HG02885 (cell line): Measurements from ENCODE around the gene CCDC69.

Source experiments
- ATAC-seq: cut with Tn5 transposase; IDR thresholded peaks from one replicate; pipeline ENCODE4 v1.9.1; 2021; ENCODE audit warnings: mild to moderate bottlenecking; ENCODE audit not compliant: unreplicated experiment, poor library complexity

CCDC69 gene

DNA sequence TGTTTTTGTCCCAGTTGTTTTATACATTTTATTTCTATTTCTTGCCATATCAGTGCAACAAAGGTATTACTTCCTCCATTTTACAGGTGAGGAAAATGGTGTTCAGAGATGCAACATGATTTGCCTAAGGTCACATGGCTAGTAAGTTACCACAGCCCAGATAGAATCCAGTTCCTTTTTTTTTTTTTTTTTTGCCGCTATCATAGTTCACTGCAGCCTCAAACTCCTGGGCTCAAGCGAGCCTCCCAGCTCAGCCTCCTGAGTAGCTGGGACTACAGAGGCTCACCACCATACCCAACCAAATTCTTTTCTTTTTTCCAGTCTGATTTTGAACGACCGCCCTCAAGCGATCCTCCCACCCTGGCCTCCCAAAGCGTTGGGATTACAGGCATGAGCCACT, 480 bp upstream of the CCDC69 start:
- no peak for ATAC-seq

DNA sequence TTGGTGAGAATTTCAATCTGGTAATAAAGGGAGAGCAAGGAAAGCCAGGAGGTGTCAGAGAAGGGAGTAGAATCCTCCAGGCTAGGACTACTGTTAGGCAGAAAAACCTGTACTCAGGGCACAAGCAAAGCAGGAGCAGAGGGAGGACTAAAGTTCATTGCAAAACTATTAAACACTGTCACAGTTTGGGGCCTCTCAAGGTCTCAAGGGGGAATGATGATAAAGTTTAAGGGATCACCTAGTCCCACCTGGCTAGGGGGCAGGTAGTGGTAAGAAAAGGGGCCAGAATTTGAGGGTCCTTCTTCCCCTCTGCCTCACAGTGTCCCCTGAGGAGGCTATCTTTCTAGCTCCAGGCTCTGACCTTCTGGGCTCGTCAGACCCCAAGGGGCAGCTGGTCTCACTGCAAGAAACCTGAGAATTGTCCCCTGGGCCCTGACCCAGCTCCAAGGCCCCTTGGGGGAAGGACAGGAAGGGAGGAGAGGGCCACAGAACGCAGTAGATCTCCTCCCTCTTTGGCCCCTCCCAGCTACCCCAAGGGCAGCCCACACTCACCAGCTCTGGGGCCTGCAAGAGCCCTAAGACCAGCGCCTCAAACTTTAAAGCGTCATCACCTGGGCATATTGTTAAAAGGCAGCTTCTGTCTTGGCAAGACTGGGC, 974 bp downstream of the CCDC69 start:
- ATAC-seq = peak; percentile 83

DNA sequence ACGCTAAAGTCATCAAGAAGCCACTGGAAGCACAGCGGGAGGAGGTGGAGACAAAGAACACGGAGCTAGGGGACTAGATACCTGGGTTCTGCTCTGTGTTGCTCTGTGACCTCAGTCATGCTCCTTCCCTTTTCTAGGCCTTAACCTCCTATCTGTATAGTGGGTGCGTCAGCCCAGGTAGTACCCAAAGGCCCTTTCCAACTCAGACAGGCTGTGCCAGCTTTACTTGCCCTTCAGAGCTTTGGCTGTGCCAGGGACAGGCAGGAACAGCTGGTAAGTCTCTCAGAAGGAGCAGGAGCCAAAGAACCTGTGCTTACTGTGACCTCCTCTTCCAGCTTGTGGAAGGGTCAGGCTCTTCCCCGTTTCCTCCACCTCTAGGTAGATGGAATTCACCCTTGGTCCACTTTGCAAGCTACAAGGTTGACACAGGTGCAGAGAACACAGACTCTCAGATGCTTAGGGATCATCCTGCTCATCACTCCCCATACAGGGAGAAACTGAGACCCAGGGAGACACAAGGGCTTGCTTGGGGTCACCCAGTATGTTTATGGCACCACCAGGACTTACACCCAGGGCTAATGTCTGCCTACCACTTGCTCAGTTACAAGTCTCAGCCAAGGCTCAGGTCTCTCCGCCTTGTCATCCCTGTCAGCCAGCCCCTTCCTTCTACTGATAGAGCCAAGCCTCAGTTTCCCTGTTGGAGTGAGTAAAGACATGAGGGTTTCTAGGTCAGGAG, 1.7 kb downstream of the CCDC69 start:
- ATAC-seq = no peak

DNA sequence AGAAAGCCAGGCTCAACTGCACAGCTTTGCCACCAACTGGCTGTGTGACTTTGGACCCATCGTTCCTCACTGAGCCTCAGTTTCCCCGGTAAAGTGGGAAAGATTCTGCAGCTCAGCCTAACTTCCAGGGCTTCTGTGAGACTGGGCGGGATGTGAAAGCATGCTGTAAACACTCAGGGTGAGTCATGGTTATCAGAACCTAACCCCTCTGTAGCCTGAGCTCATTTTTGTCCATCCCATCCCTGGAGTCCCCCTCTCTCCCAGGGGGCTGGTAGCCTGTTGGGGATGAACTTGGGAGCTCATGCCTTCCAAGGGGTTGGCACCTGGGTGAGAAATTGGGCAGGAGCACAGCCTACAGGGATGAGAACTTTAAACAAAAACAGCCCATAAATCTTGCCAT, 2.3 kb downstream of the CCDC69 start:
- no peak for ATAC-seq

DNA sequence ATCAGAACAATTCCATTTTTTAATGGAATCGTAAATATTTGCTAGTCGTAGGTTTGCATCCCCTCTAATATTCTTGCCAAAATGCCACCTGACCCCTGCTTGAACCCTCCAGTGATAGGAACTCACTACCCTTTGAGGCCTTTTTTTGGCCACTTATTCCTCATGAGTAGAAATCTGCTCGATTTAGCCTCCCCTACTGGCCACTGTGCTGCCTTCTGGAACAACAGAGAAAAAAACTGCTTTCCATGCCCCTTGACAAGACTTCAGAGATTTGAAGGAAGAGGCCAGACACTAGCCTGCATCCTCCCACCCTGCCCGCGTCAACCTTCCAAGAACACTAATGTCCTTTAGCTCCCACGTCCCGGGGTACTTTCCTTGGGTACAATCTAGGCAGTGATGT, 4.1 kb downstream of the CCDC69 start:
- ATAC-seq = no peak

DNA sequence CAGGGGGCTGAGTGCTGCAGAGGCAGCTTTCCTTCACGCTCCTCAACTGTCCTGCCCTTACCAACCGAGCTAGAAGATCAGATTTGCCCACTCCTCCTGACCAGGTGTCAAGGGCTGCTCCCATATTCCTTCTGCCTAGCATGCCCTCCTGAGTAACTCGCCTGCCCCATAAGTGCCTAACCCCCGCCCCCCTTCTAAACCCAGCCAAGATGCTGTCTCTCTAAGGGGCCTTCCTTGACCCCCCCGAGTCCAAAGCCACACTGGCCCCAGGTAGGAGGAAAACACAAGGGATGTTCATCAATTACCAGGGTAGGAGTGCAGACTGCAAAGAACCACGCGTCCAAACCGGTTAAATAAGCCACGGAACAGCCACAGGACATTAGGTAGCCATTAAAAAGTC, 4.8 kb downstream of the CCDC69 start:
- ATAC-seq = no peak

DNA sequence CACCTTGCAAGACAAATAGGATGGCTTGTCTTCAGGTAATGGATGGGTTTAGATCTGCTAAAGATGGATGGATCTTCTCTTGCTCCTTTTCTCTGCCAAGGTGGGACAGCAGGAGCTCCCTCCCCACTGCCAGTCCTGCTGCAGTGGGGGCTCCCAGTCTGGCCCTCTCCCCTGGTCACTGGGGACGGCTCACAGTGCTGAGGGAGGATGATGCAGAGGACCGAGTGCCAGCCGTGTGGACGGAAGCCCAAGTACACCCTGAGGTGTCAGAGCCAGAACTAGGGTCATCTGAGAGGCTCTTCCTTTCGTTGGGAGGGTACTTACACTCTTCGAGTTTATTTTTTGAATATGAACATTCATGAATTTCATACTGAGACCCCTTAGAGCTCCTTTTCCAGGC, 5.7 kb downstream of the CCDC69 start:
- no peak for ATAC-seq

DNA sequence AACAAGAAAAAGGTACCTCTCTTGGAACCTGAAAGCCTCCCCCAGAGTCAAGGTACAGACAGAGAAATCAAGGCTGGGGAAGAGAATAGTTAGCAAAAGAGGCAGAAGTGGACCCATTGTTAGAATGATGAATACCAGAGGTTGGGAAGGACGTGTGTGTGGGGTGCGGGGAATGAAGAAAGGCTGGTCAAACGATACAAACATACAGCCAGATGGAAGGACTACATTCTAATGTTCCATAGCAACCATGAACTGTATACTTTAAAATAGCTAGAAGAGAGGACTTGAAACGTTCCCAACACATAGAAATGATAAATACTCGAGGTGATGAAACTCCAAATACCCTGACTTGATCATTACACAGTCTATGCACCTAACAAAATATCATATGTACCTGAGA, 7.1 kb downstream of the CCDC69 start:
- ATAC-seq = no peak

DNA sequence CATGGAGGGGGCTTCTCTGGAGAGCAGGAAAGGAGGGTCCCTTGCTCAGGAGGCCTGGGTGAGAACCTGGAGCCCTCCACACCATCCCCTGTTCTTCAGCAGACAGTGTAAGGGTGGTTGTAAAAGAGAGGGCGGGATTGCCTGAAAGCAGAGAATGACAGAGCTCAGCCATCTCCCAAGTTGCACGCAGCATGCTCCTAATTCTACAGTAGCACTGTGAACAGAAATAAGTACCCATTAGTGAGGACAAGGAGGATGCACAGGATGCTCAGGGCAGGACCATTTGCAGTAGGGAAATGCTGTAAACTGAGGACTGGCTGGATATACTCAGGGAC, 8.4 kb downstream of the CCDC69 start:
- ATAC-seq = no peak

DNA sequence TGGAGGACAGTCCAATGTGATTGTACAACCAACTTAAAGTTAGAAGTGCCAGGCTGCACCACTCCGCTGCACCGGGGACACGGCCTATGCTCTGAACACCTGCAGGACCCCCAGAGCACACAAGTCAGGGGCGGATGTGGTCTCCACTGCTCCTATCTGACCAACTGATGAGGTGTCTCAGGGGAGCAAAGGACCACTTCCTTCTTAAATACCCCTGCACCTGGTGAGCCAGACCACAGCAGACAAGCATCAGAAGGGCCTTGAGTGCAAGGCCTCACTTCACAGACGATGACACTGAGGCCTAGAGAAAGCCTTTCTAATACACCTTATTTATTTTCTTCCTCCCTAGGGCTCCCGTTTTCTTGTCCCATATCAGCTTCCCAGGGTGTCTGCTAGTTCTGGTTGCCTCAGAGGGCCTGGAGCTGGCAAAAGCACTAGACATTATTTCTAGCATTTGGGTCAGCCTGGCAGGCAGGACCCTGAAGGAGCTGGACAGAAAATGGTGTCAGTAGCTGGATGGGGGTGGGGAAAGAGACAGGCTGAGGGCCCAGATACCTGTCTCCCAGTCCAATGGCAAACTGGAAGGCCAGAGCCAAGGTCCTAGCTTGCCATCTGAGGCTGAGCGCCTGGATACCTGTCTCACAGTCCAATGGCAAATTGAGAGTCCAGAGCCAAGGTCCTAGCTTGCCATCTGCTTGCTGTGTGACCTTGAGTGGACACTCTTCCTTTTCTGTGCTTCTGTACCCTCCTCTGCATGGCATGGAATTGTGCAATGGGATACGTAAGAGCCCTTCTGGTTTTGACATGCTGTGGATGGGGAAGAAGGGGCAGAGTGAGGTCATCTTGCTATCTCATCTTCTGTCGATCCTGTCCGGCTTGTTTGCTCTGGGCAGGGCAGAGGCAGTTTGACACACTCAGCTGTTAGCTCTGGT, 9.0 kb downstream of the CCDC69 start:
- ATAC-seq = peak; percentile 55

DNA sequence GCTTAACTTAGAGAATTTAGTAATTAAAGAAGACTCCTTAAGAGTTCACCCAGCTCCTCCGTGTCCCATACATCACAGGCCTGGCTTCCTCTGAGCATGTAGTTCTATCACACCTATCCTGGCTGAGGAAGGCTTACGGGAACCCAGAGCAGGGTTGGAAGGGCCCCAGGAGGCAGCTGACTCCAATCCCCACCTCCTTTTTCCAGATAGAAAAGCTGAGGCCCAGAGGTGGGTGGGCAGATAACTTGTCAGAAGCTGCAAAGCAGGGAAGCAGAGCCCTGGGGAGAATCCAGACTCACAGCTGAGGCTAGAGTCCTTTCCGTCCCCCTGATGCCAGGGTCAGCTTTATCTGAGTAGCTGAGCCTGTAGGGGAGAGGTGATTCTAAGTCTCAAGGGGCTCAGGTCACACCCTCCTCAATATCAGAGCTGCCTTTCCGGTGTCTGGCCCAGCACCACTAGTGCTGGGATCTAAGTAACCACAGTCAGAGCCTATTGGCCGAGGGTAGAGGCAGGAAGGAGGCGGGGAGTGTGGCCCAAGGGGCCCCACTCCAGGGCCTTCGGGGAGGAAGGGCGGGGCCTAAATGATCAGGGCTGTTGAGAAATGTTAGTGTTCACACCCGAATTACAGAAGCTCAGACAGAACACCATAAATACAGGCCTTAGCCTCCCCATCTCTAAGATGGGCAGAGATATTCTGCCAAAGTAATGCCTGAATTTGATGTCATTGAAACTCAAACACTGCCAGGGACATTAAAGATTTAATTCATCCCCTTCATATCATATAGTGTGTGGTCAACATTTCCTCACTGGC, 9.9 kb downstream of the CCDC69 start:
- ATAC-seq = peak; percentile 81

DNA sequence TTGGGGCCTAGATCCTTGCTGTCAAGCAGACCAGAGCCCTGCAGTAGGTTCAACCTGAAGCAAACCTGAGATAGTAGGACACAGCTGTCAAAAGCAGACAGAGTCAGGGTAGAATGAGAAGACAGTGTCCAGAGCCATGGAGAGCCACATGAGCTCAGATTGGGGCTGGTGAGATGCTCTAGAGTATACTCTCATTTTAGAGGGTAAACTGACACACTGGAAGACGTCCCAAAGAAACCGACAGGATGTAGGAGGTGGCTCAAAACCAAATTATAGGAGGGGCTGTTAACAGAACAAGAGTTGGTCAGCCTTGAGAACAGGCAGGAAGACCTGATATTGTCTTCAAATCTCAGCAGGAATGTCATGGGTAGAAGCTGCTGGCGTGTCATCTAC, 11.5 kb downstream of the CCDC69 start:
- ATAC-seq = peak; percentile 8

DNA sequence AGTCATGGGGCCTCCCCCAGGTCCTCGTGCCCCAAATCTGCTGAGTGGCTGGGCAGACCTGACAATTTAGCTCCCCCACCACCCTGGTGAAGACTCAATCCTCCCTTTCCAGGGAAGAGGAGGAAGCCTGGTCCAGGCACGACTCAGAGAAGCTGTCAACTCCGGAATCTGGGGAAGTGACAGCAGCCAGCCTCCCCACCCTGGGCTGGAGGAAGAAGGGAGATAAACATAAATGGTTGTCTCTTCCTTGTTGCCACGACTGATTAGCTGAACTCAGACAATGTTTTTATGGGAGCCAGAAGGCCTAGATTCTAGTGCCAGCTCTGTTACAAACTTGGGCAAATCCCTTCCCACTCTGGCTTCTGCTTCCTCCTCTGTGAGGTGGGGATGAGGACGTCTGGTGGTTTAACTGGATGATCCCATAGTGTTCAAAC, 15.4 kb downstream of the CCDC69 start:
- no peak for ATAC-seq

DNA sequence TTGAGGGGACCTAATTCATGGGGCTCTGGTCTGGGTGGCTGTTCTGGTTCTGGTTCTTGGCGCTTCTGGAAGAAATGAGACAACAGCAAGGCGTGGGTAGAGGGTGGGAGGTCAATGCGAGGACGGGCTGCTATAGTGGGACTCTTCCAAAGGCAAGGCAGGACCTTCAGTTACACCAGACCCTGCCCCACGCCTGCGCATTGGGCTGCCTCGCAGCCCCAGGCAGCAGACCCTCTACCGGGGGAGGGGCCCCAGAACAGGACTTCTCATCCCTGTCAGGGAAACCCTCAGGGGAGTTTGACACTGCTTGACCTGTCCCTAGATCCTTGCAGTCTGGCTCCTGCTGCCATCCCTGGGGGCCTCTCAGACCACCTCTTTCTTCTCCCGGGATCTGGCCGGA, 18.5 kb downstream of the CCDC69 start:
- no peak for ATAC-seq

DNA sequence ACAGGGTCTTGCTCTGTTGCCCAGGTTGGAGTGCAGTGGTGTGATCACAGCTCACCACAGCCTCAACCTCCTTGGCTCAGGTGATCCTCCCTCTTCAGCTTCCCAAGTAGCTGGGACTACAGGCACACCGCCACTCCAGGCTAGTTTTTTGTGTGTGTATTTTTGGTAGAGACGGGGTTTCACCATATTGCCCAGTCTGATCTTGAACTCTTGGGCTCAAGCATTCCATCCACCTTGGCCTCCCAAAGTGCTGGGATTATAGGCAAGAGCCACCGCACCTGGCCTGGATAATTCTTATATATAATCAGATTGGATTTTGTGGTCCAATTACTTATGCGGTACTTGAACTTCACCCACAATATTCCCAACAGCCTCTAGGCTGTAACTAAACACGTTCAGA, 19.8 kb downstream of the CCDC69 start:
- no peak for ATAC-seq

DNA sequence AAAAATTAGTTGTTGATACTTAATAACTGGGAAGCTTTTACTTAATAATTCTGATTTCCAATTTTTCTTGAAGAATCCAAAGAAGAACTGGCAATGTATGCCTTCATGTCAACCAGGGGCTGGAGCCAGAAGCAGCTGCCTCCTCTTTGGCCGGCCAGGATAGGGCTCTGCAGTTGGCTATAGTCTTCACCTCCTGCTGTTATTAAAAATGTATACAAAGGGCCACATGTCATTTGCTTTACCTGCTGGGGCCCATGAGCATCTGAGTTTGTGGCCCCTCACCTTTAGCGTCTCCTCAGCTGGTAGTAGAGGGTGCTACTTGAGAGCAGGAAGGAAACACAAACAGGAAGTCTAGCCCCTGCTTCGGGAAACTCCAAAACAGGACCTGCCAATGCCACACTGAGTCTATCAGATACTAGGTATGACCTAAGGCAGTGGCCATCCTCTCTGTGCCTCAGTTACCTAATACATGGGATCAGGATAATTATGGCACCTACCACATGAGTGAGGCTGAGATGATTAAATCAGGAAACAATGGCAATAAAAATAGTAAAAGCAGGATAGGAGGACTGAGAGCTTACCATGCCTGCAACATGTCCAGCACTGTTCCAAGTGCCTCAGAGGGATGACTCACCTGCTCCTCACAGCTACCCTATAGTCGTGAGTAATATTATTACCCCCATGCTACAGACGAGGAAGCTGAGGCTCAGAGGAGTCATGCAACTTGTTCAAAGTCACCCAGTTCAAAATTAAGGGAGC, 21.3 kb downstream of the CCDC69 start:
- no peak for ATAC-seq

DNA sequence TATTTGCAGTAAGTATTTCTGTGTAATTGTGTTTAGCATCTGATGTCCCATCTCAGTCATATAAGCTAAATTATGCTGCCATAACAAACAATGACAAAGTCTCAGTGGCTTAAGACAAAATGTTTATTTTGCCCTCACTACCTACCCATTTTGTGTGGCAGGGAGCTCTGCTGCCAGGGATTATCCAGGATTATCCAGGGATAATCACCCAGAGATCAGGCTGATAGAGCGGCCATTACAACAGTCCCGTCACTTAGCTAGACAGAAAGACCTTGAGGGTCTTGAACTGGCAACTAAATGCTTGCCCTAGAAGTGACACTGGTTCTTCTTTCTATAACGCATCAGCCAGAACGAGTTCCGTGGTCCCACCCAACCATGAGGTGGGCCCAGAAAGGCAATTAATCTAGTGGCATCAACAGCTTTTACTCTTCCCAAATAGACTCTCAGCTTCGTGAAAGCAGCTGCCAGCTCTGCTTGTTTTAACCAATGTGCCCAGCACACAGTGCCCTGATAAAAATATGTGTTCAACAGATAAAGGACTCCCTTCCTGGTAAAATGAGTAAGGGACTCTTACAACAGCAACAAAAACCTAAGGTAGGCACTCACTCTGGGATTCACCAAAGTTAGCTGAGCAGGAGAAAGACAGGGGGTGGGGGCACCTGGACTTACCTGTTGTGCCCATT, 22.8 kb downstream of the CCDC69 start:
- no peak for ATAC-seq

DNA sequence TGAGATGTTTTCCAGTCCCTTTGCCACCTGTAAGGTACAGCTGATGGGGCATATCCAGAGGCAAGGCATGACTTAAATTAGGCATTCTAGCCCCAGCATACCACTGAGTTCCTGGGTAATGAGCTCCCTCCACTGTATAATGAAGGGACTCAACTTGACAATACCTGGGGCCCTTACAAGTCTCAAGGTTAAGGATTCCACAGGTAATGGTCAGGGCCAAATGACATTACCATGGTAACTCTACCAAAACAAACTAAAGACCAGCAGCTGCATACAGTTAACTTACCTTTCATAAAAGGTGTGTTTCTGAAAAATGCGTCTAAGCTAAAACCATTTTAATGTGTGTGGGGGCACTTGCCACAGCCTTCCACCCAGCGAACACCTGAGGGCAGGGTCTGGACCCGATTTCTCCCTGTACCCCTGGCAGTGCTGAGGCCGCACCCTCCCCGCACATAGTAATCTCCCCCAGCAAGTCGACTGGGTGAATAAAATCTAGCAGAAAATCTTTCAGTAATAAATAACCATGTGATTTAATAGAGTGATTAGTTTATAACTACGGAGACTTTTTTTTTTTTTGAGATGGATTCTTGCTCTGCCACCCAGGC, 24.2 kb downstream of the CCDC69 start:
- ATAC-seq = no peak

DNA sequence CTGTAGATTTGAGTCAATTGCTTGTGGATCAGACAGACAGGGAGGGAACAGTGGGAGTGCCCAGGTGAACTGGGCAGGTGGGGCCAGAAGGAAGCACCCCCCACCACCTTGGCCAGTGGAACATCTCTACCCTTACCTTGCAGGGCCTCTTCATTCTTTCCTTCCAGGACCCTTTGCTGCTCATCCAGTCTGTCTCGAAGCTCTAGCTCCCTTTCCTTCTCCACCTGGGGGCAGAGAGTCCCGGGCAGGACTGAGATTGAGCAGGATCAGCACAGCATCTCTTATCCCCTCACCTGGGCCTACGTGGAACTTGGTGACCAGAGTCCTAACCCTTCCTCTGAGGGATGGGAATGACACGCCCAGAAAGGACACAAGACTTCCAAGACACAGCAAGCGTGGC, 25.0 kb downstream of the CCDC69 start:
- no peak for ATAC-seq
